ENCODE data around the gene CLCNKA.
A peak's percentile ranks its signal among the peaks of the same experiment; 100 is the strongest.
"Not testable (repeated sequence)": the region's sequence is repeated elsewhere in the genome, so short reads cannot be mapped to it uniquely, and the experiment has no call there.

CLCNKA gene

DNA sequence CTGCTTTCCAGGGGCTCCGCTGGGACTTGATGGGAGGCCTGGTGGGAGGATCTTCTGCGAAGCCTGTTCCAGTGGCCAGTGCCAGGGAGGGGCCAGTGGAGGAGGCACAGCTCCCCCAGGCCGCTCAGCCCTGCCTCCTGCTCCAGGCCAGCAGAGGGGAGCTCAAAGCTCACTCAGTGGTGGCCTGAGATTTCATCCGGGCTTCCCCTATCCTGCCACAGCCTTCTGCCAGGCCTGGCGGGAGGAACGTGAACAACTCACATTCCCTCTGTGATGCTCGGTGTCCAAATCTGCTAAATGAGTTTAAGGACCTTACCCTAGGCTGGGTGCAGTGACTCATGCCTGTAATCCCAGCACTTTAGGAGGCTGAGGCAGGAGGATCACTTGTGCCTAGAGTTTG, 25.0 kb downstream of the CLCNKA start:
- no peak for DNase-seq

DNA sequence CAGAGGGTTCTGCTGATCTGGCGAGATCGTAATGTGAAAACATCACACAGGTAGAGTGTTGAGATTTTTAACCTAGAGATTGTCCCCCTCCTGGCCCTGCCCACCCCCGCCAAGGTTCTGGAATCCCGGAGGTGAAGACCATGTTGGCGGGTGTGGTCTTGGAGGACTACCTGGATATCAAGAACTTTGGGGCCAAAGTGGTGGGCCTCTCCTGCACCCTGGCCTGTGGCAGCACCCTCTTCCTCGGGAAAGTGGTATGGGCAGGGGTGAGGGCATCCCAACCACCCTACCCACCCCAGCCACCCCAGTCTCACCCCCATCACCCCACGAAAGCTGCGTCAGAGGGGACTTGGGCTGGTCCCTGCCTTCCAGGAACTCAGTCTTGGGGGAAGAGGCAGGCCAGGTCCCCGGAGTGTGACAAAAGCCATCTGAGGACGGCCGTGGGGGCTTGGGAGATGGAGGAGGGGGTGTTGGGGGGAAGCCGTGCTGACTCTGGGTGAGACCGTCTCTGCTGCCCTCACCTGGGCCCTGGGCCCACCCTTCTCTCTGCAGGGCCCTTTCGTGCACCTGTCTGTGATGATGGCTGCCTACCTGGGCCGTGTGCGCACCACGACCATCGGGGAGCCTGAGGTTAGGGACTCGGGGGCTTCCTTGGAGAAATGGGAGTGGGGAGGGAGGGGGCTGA, 26.1 kb downstream of the CLCNKA start:
- no peak for DNase-seq

DNA sequence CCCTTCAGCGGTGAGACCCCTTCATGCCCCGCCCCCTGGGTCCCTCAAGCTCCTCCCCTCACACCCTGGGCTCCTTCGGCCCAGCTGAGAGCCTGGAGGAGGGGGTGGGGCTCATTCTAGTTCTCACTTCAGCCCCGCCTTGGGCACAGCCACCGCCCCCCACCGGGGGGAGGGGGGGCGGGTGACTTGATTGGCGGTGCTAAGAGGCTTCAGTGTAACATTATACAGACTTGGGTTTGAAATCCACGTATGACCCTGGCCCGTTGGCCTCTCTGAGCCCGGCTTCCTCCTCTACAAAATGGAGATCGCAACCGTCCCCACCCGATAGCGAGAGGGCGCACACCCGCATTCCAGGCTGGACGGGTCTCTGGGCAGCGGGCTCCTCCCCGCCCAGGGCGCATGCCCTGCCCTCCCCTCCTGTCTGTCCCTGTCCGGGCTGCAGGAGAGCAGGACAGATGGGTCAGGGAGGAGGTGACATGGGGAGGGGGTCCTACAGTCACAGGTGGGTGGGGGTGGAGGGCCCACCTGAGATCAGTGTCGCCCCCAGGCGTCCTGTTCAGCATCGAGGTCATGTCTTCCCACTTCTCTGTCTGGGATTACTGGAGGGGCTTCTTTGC, 26.8 kb downstream of the CLCNKA start:
- DNase-seq = no peak

DNA sequence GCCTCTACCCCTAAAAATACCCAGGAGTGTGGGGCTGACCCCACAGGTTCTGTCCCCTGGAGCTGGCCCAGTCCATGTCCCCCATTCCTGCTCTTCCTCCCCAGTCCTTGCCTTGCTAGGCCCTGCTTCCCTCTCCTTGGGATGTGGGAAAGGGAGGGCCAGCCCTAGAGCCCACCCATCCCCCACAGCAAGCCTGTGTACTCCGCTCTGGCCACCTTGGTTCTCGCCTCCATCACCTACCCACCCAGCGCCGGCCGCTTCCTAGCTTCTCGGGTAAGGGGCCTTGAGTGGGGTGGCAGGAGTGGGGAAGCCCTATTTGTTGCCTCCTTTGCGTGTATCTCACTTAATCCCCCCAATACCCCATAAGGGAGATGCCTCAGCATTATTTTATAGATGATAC, 28.5 kb downstream of the CLCNKA start:
- no peak for DNase-seq

DNA sequence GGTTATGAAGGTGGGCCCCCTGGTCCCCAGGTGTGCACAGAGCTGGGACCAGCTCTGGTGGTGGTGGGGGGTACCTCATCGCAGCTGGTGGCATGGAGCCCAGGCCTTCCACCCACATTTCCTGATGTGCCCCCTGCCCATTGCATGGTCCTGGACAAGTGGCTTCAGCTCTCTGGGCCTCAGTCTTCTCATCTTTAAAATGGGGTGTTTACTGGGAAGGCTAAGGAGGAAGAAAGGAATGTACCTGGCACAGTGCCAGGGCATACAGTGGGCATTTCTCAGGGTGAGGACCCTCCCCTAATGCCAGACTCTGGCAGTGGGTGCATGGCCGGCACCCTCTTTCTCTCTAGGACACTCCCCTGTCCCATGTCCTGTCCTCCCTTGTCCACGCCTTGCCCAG, 29.2 kb downstream of the CLCNKA start:
- DNase-seq = no peak

DNA sequence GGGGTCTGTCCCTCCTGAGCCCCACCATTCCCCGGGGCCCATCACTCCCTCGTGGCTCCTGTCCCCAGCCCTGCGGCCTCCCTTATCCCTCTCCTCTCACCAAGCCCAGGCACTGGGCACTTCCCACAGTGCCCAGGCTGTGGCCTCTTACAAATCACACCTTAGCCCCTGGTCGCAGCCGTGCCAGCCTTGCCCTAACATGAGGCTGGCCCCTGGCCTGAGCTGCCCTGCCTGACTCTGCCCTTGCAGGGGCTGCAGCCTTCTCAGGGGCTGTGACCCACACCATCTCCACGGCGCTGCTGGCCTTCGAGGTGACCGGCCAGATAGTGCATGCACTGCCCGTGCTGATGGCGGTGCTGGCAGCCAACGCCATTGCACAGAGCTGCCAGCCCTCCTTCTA, 30.1 kb downstream of the CLCNKA start:
- DNase-seq = not testable (repeated sequence)

DNA sequence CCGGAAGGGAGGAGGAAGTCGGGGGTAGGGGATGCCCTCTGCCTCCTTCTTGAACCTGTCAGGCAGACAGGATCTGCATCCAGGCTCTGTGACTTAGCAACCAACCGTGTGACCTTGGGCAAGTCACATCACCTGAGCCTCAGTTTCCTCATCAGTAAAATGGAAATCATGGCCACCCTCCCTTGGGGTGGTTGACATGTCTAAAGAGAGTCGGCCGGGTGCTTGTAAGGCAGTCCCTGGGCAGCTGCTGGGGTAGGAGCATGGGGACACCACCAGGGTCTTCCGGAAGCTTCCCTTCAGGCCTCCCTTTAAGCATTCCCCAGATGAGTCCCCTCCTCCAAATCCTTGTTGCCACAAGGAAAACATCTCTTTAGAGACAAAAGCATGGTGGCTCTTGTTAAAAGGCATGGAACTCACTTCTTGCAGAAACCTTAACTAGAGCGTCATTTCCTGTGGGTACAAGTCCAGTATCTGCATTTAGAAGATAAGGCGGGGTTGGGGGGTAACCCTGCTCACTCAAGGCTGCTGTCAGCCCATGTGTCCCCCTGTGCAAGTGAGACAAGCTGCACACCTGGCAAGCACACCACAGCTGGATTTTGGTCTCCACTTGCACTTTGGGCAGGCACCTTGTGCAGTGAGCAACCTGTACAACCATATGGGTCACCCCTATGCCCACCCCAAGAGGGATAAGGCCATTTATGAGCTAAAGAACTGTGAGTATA, 32.1 kb downstream of the CLCNKA start:
- no peak for DNase-seq

DNA sequence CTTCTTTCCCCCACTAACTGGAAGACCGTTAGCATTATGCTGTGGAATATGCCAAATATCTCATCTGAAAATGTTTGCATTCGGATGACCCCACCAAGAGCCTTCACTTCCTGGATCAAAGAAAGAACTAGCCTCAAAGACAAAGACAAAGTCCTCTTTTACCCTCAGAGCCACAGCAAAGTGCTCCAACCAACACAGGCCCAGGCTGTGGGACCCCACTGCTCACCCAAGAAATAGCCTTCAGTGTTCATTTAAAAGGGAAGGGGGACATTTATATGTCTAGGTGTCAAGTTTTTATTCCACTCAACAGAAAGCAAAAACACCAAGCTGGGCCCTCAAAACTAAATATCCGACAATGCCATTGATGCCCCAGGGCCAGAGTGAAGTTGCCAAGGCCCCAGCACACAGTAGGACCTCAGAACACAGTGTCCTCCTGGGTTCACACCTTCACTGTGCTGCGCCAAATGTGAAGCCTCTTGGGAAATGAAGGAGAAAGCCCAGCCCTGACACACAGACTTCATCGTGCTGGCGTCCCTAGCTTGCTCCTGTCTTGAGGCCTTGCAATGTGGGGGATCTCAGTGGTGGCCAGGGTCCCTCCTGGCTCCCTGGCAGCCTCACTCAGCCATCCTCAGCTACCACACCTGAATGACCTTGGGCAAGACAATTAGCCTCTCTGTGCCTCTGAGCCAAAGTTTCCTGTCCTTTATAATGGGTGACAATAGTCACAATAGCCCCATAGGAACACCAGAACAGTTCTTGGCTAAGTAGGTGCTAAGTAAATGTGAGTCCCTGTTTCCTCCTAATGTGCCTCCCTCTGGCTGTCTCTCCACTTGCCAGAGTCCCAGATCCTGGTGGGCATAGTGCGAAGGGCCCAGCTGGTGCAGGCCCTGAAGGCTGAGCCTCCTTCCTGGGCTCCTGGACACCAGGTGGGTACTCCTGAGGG, 33.0 kb downstream of the CLCNKA start:
- DNase-seq = no peak

DNA sequence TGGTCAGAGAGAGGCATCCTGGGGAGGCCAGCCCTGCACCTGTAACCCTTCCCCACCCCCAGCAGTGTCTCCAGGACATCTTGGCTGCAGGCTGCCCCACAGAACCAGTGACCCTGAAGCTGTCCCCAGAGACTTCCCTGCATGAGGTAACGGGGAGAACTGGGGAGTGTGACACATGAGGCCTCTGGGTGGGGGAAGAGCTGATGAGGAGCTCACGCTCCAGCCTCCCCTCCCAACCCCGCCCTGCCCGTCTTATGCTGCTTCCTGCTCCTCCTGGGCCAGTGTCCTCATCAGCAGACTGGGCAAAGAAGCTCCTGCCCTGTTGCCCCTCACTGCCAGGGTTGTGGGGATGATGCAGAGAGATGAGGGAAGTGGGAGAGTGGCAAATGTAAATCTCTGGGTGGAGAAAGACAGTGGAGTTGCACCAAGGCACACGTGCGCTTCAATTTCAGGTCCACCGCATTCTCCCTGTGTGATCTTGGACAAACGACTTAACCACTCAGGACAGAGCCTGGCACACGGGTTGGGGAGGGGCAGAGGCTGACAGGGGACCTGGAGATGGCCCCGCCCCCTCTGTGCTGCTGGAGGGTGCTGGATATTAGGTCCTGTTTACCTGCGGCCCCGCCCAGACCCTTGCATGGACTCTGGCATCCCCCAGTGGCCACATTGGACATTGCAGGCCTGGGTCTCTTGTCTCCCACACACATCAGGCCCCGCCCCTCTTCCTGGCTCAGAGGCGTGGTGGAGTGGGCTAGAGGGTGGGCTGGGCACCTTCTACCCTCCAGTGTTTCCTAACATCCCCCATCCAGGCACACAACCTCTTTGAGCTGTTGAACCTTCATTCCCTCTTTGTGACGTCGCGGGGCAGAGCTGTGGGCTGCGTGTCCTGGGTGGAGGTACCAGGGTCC, 34.0 kb downstream of the CLCNKA start:
- DNase-seq = peak; percentile 41 to 58

DNA sequence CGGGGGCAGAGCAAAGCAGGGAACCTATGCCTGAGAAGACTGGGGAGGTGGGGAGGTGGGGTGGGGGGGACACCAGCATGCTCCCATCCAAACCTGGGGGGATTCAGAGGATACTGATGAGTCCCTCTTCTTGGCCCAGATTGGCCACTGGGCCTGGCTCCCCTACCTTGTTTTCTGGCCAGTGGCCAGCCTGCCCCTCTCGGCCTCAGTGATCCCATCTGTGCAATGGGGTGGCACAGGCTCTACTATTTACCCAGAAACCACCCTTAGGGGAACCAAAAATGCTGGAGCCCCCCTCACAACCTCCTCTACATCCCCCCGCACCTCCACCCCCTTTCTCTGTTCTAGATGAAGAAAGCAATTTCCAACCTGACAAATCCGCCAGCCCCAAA, 34.7 kb downstream of the CLCNKA start:
- not testable (repeated sequence) for DNase-seq

DNA sequence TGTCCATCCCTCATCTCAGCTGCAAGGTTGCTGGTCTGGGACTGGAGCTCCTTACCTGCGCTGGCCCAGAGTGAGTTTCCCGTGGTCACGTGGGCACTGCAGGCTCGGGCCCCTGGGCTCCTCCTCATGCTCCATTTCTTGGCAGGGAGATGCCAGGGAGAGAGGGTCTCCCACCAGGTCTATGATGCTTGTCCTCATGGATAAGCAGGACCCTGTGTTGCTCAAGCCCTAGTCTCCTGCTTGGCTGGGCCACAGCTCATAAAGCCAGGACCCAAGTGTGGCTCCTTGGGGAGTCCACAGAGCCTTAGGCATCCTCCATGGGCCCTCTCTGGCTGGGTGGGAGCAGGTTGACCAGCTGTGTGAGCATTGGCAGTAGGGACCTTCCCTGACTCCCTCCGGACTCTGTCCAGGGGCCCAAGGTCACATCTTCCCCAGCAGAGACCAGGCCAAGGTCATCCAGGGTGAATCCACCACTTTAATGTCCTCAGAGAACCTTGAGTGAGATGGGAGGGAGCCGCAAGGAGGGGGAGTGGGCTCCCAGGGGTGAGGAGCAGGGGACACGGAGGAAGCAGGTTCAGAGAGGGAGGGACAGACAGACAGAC, 35.6 kb downstream of the CLCNKA start:
- not testable (repeated sequence) for DNase-seq

DNA sequence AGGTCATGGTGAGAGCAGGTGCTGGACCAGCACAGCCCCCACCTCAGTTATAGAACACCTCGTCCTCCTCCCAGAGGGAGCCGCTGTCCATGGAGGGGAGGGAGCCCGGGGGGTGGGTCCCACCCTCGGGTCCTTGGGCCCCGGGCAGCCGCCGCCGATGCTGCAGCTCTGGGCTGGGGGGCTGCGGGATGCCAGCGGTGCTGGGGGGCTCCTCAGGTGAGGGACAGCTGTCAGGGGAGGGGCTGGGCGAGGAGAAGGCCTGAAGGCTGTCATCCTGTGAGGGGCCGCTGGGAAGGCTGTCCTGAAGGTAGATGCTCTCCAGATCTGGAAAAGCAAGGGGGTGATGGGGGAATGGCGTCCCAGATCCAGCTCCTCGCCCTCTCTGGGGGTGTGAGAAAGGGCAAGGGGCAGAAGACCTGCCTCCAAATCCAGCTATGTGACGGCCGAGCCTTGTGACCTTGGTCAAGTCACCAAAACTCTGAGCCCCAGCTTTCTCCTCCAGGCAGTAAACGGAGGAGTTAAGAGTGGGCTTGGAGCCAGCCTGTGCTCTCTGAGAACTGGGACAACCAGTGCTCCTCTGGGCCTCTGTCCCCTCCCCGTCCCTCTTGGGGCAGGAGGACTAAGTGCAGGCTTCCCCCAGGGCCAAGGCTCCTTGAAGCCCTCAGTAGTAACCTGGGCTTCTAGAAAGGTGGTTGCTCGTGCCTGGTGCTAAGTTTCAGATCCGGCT, 36.7 kb downstream of the CLCNKA start:
- not testable (repeated sequence) for DNase-seq

DNA sequence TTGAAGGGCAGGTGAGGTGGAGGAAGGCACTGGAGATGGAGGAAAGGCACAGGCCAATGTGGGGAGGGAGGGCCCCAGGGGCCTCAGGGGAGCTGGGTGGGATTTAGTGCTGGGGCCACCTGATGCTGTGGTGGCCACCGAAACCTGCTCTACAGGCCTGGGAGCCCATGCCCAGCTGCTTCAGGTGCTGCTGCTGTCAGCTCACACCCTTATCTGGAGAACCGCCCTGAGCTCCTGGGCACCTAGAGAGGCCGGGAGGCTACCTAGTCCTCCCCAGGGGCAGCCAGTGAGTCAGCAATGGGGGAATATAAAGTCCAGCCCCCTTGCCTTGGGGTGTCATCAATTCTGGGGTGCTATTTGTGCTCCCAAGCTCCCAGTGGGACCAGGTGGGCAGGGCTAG, 39.4 kb downstream of the CLCNKA start:
- no peak for DNase-seq

DNA sequence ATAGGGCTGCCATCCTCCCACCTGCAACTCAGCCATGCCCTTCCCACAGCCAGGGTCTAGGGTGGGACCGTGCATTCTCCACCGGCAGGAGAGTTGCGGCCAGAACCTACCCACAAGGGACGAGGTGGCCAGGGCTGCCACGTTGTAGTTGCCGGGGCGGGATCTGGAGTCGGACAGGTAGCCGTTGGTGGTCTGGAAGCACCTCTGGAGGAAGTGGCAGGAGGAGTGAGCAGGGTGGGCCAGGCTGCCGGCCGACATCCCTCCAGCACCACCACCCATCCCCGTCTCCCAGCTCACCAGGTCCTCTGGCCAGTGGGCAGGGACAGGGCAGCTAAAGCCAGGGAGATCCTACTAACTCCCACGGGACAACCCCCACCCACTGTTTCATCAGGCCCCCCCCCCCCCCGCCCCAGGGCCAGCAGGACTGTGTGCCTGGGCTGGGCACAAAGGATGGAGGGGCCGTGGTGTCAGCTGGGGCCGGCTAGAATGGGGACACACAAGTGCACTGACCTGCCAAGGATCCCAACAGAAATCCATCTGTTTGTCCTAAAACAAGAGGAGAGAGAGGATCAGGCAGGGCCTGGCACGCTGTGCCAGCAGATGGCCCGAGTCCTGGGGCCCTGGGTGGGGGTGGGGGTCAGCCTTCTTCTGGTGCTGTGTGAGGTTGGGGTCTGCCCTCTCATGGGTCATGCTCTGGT, 40.3 kb downstream of the CLCNKA start:
- not testable (repeated sequence) for DNase-seq

DNA sequence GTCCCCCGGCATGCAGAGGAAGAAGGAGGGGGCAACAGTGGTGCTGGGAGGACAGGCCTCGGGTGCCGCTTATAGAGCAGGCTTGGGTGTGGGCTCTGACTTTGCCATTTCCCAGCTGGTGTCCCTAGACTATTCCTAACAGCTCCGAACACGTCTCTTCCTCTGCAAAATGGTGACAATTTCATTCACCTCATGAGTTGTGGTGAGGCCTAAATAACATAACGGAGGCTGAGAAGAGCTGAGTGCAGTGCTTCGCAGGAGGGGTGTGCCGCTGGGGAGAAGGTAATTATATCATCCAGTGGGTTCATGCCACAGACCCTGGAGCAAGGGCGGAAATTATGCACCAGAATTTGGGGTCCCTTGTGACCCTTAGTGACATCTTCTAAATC, 40.8 kb downstream of the CLCNKA start:
- DNase-seq = not testable (repeated sequence)

DNA sequence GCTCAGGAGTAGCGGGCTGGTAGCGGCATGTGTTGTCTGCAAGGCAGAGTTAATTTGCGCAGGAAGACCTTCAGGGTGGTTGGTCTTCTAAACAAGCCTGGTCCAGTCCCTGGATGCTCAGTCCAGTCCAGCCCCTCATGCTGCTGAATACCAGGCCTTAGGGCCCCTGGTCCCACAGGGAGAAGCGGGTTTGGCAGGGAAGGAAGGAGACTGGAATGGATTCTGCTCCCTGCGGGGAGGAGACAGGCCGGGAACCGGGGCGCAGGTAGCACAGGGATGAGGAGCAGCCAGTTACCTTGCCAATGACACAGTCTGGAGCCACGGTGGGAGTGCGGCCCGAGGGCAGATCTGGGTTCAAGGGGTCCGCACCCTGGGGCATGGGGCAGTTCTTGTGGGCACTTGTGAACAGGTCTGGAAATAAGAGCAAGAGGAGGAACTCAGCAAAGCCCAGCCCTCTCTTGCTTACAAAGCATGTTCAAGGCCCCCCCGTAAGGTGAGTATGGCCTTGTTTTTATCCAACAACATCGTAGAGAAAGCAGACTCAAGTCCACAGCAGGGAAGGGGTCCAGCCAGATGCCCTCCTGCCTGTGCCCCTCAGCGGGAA, 41.5 kb downstream of the CLCNKA start:
- no peak for DNase-seq

DNA sequence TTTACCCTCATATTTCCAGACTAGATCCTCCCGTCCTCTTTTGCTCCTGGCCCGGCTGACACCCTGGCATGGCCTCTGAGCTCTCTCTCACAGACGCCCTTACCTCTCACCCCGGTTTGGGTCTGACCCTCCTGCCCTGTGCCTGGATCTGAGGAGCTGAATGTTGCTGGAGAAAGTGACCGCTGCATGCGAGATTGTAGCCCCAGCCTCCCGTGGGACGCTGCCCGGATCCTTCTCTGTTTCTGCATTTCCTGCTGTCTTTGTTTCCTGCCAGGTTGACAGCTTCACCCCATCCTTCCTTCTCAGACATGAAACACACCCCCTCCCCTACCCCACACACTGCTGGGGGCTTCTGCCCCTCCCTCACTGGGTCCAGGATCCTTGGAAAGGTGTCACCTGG, 42.1 kb downstream of the CLCNKA start:
- DNase-seq = no peak

DNA sequence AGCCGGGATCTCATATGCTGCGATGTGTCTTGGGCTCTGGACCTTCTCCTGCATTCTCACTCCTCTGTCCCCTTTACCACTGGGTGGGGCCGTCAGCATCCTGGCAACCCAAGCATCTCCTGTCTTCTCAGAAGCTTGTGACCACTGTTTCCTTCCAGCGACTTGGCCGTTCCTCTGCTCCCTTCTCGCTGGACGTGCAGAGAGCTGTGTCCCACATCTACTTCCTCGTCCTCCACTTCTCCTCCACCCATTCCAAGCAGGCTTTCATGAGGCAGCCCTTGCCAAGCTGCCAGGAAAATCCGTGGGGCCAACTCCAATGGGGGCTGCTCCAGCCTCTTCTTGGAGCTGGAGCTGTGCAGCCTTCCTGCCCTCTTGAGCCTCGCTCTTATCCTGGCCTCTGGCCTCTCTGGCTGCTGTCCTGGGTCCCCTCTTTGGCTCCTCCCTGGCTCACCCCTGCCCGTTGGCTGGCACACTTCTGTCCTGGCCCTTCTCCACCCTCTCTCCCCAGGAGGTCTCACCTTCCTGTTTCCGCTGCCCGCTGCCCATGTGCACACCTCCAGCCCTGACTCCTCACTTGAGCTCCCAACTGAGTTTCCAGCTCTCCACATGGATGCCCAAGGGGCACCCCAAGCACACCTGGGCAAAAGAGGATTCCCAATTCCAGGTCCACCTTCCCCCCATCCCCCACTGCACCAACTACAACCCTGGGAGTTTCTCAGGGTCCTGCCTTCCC, 42.9 kb downstream of the CLCNKA start:
- no peak for DNase-seq

DNA sequence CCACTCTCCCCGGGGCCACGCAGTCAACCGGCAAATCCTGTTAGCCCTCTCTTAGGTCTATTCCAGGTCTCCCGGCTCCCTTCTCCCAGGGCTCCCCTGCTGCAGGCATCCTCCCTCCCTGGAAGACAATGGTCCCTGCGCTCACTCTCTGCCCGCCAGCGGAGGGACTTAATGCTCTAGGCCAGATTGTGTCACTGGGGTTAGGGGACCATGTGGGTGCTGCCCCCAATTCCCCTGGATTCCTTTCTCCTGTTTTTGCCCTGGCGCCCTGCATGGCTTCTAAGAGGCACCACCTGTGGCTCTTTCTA, 43.4 kb downstream of the CLCNKA start:
- no peak for DNase-seq
